HepG2 (cell line): Measurements from ENCODE around the gene UBE3A. TPM values are rescaled to one million over a fixed set of nuclear protein-coding genes. Genes with fewer than 3 reads are reported as not detected.

ENCODE experiments used
- ATAC-seq: fragments of 200-7000 bp; cut with Tn5 transposase; 3 replicates; pipeline ENCODE4 v1.9.1; 2020; ENCODE audit warnings: mild to moderate bottlenecking, moderate library complexity
- BruUV-seq: library from RNA; stranded (reverse); fragments of 400-500 nt; replicated peaks from 2 replicates; lab custom pipeline; 2021; lab: Mats Ljungman, UMichigan
- CTCF ChIA-PET: fragments of 300-600 bp; formaldehyde crosslinking; extraction: SDS; loops from one replicate; lab custom pipeline; 2021; ENCODE audit warnings: low total read pairs, inconsistent platforms, low intra/inter-chr PET ratio; lab: Yijun Ruan, JAX
- POLR2A ChIA-PET: fragments of 350-600 bp; sonication (Branson Sonifier 250); formaldehyde crosslinking; loops from one replicate; lab custom pipeline; 2020; ENCODE audit warnings: antibody characterized with exemption, inconsistent platforms; lab: Yijun Ruan, JAX
- DNase-seq: peaks from one replicate; pipeline ENCODE4 v3.0.0-alpha.2; 2015; ENCODE audit warnings: low spot score
- FAIRE-seq: peaks from 3 replicates; lab custom pipeline; 2011; peaks lifted over from hg19 to GRCh38; lab: Jason Lieb, UNC
- H2AFZ ChIP-seq: one replicate; pipeline ENCODE4 v1.6.1; 2011; ENCODE audit warnings: low read length, inconsistent platforms
- H3K27ac ChIP-seq: fragments of 300-600 bp; 3 replicates; pipeline ENCODE4 v1.8.0; 2011; ENCODE audit warnings: mixed run types, mild to moderate bottlenecking, mixed read lengths, low read length, inconsistent platforms; ENCODE audit not compliant: insufficient read depth; ENCODE audit errors: extremely low read length
- H3K27me3 ChIP-seq, 2 experiments: fragments of 200-600 bp in 1 of 2; 2 replicates in 1 of 2; 3 replicates in 1 of 2; pipeline versions ENCODE4 v1.6.0 to v1.8.0; 2011; ENCODE audit warnings: low read length in 2 of 2, mild to moderate bottlenecking in 2 of 2, moderate library complexity in 2 of 2, inconsistent platforms in 1 of 2; ENCODE audit not compliant: insufficient read depth in 2 of 2, control insufficient read depth in 1 of 2
- H3K36me3 ChIP-seq, 2 experiments: fragments of 200-600 bp in 1 of 2; replicated peaks in 1 of 2; 2 replicates in 1 of 2; 3 replicates in 1 of 2; pipeline versions ENCODE4 v1.5.1 to v1.8.0; 2011; ENCODE audit warnings: low read length in 2 of 2, inconsistent platforms in 1 of 2; ENCODE audit not compliant: insufficient read depth in 2 of 2, control insufficient read depth in 1 of 2
- H3K4me1 ChIP-seq: 2 replicates; pipeline ENCODE4 v1.5.1; 2012; ENCODE audit warnings: low read length, inconsistent platforms; ENCODE audit not compliant: insufficient read depth
- H3K4me2 ChIP-seq: 2 replicates; pipeline ENCODE4 v1.6.0; 2011; ENCODE audit warnings: low read depth, low read length, inconsistent platforms
- H3K4me3 ChIP-seq, 3 experiments: fragments of 200-600 bp in 1 of 3; sonication (generic), shearing (Covaris generic) in 1 of 3; replicated peaks in 1 of 3; 2 replicates each; pipeline ENCODE4 v1.5.1; 2011 to 2016; ENCODE audit warnings: low read length in 3 of 3, inconsistent platforms in 2 of 3, low read depth in 2 of 3, mild to moderate bottlenecking in 2 of 3, control low read depth in 1 of 3, mixed read lengths in 1 of 3; ENCODE audit not compliant: insufficient read depth in 1 of 3
- H3K79me2 ChIP-seq: one replicate; pipeline ENCODE4 v1.6.1; 2011; ENCODE audit warnings: low read length, inconsistent platforms; ENCODE audit not compliant: insufficient read depth
- H3K9ac ChIP-seq: 2 replicates; pipeline ENCODE4 v1.6.0; 2011; ENCODE audit warnings: mild to moderate bottlenecking, low read depth, low read length, inconsistent platforms; ENCODE audit not compliant: insufficient read depth
- H3K9me3 ChIP-seq: 2 replicates; pipeline ENCODE4 v1.5.1; 2012; ENCODE audit warnings: mild to moderate bottlenecking, low read length
- H4K20me1 ChIP-seq: 2 replicates; pipeline ENCODE4 v1.6.0; 2011; ENCODE audit warnings: inconsistent platforms, mild to moderate bottlenecking, low read length, moderate library complexity; ENCODE audit not compliant: insufficient read depth
- HNF4A ChIP-seq: sonication (generic); formaldehyde crosslinking; IDR thresholded peaks from 2 replicates; pipeline ENCODE4 v1.4.0; 2020; ENCODE audit warnings: missing genetic modification reagents
- NR2F1 ChIP-seq, 2 experiments: fragments of 450-650 bp in 1 of 2; formaldehyde crosslinking in 1 of 2; IDR thresholded peaks; 2 replicates each; pipeline versions ENCODE4 v1.5.0 to v1.6.1; 2016 to 2020; ENCODE audit warnings: mild to moderate bottlenecking in 1 of 2, missing compliant biosample characterization in 1 of 2, missing genetic modification reagents in 1 of 2, moderate library complexity in 1 of 2
- RBM22 ChIP-seq: fragments of 200-400 bp; formaldehyde crosslinking; optimal IDR thresholded peaks from 2 replicates; pipeline ENCODE3; 2017; ENCODE audit warnings: mild to moderate bottlenecking, low read length, moderate library complexity
- SOX6 ChIP-seq, 2 experiments: fragments of 450-650 bp in 1 of 2; sonication (generic) in 1 of 2; formaldehyde crosslinking in 1 of 2; IDR thresholded peaks; 2 replicates each; pipeline versions ENCODE4 v1.4.0 to v1.6.1; 2017 to 2020; ENCODE audit warnings: antibody characterized with exemption in 1 of 2, mild to moderate bottlenecking in 1 of 2, missing genetic modification reagents in 1 of 2
- ZMYM3 ChIP-seq: sonication (generic); formaldehyde crosslinking; IDR thresholded peaks from 2 replicates; pipeline ENCODE4 v1.5.1; 2020; ENCODE audit warnings: mild to moderate bottlenecking, missing genetic modification reagents
- ZNF281 ChIP-seq: sonication (generic); formaldehyde crosslinking; IDR thresholded peaks from 2 replicates; pipeline ENCODE4 v1.4.0; 2020; ENCODE audit warnings: missing genetic modification reagents, borderline replicate concordance
- ZNF460 ChIP-seq: sonication (generic); formaldehyde crosslinking; IDR thresholded peaks from 2 replicates; pipeline ENCODE4 v1.5.1; 2020; ENCODE audit warnings: missing genetic modification reagents, mild to moderate bottlenecking, borderline replicate concordance
- ZNF782 ChIP-seq: sonication (generic); formaldehyde crosslinking; IDR thresholded peaks from 2 replicates; pipeline ENCODE4 v1.4.0; 2020; ENCODE audit warnings: missing genetic modification reagents, mild to moderate bottlenecking, borderline replicate concordance
- ZSCAN9 ChIP-seq: IDR thresholded peaks from 2 replicates; pipeline ENCODE4 v1.6.1; 2016; ENCODE audit warnings: borderline replicate concordance
- WGBS: methylation state at CpG from one replicate; pipeline ENCODE4 v1.1.6; 2017; ENCODE audit warnings: low lambda C conversion rate; 5-methylcytosine and 5-hydroxymethylcytosine counted together
- in situ Hi-C: cut with HindIII; loops from 2 replicates; pipeline ENCODE4 v1.10.0; 2017; ENCODE audit warnings: low pct_unique_long_range_greater_than_20kb; ENCODE audit not compliant: extremely low pct_ligation_motif_present
- intact Hi-C: fragments of 100-400 bp; cut with micrococcal nuclease; formaldehyde crosslinking; loops from one replicate; pipeline ENCODE4 v1.10.0; 2022; ENCODE audit not compliant: unreplicated experiment
- polyA plus RNA-seq, 8 experiments: library from polyadenylated mRNA; depleted of rRNA in 3 of 8; stranded (reverse) in 7 of 8; unstranded in 1 of 8; fragments of >200 nt; fragmentation: Illumina TruSeq in 4 of 8; extraction: Trizol in 4 of 8; gene quantifications; 2 replicates each; pipeline versions ENCODE4 v1.2.1 to v1.2.3, GENCODE V29; 2011 to 2016; ENCODE audit warnings: low read depth in 4 of 8, missing spikeins in 1 of 8, mixed read lengths in 1 of 8; ENCODE audit not compliant: insufficient read depth in 1 of 8
- total RNA-seq, 5 experiments: library from RNA; depleted of rRNA; stranded (reverse); fragments of >200 nt; fragmentation: Illumina TruSeq; extraction: Trizol; gene quantifications; 2 replicates each; pipeline ENCODE4 v1.2.3, GENCODE V29; 2016; ENCODE audit warnings: low read depth in 1 of 5

UBE3A gene
- total and polyA plus RNA-seq, 2 of the 13 experiments (the other 11 are each of a cell fraction or from before 2014, with no cell fraction given), result 17.3 to 80.5 TPM

- Histone ChIP-seq H3K4me1 (peaks cover 4% of the 10 kb centered on the region; the same call in 1 of the 2 replicates), H3K4me2 (no peak overlapping the region), H3K27ac (no peak overlapping the region), H3K9ac (no peak overlapping the region), H2AFZ (no peak overlapping the region), H3K4me3 (no peak overlapping the region), H3K9me3 (no peaks in the 10 kb centered on the region)
- BruUV-seq, result no TSS peak
- POLR2A ChIA-PET, result no interaction called here
- intact Hi-C loops, result loop anchor here (1.0 kb wide), 1 partner anchor 27 kb away; no protein-coding TSS in a partner anchor
- TF ChIP-seq NR2F1 (CRISPR knock-in tag; IDR thresholded peaks at IDR 0.05) (0 out of 4 replicates have a peak, but pooled peaks of 1 of the 2 experiments have one; percentile 25), ZMYM3 (0 out of 2 replicates have a peak, but pooled peaks have one; percentile 18), ZNF460 (peak; percentile 85), ZNF782 (no peak), RBM22 (peak; percentile 52), SOX6 (IDR thresholded peaks at IDR 0.05) (no peak), SOX6 (CRISPR knock-in tag; IDR thresholded peaks at IDR 0.05) (no peak), HNF4A (CRISPR knock-in tag) (peak; percentile 22; the same call in 1 of the 2 replicates)
- TF ChIP-seq, all 625 proteins: peak for 5
- FAIRE-seq (no peak), DNase-seq (no peak), ATAC-seq (no peak)
- Histone ChIP-seq H3K27me3 (no peaks in the 10 kb centered on the region), H3K79me2 (peaks cover 65% of the 10 kb centered on the region), H4K20me1 (peaks cover 20% of the 10 kb centered on the region), H3K36me3 (peaks cover 0 to 25% of the 10 kb centered on the region in 2 experiments; a peak in 3 of 5 replicates)
- CTCF ChIA-PET, result no interaction called here
- in situ Hi-C loops, result no loop called here
- 89% methylated on average over 4 of the region's 4 CpGs for WGBS
These were observed 30.9 kb downstream of the UBE3A start for GRCh38 chr15:25407950-25408349.

DNA sequence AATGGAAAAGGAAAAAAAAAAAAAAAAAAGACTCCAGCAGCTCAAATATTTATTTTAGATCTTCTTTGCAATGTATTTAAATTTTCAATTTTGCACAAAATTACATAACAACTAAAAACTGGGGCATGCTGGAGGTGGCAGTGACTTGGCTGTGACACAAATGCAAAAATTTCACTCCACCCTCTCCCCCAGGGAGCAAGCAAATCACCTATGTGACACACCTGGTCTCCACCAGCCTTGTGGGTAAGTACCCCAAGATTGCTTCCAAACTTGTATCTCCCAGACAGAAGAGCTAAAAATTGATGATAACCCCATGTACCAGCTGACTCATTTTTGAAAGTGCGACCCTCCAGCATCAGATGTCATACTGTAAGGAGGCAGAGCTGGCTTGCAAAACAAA lies 32.0 kb downstream of the UBE3A start:
- in situ Hi-C loops, result no loop called here
- Histone ChIP-seq H3K79me2 (peaks cover 54% of the 10 kb centered on the region), H3K27me3 (no peaks in the 10 kb centered on the region), H2AFZ (no peak overlapping the region)
- no TSS peak for BruUV-seq
- FAIRE-seq, result no peak
- ChIA-PET POLR2A (no interaction called here), CTCF (no interaction called here)
- no peak for ATAC-seq
- no peak for TF ChIP-seq ZSCAN9 (CRISPR knock-in tag)
- no peak for TF ChIP-seq ZNF281 (CRISPR knock-in tag)
- TF ChIP-seq, all 625 proteins: peak for 0
- 97% methylated on average over 1 of the region's 1 CpG for WGBS
- Histone ChIP-seq H3K27ac (no peak overlapping the region), H3K4me1 (peaks cover 4% of the 10 kb centered on the region; the same call in 1 of the 2 replicates), H3K9ac (no peak overlapping the region), H3K36me3 (peaks cover 3 to 36% of the 10 kb centered on the region in 2 experiments; a peak in 4 of 5 replicates), H4K20me1 (peaks cover 15% of the 10 kb centered on the region), H3K9me3 (no peaks in the 10 kb centered on the region), H3K4me3 (no peak overlapping the region), H3K4me2 (no peak overlapping the region)
- intact Hi-C loops, result no loop called here
- DNase-seq, result no peak
